Motor neuron (in vitro differentiated cells): ENCODE data around the gene UPF2. TPM values are rescaled to one million over a fixed set of nuclear protein-coding genes. Genes with fewer than 3 reads are reported as not detected.

Source experiments
- ATAC-seq, 8 experiments: fragments of 200-7000 bp; cut with Tn5 transposase; replicated peaks in 6 of 8; 2 replicates each; pipeline ENCODE4 v1.8.0; 2021; ENCODE audit warnings: mild to moderate bottlenecking in 8 of 8, moderate library complexity in 8 of 8
- H3K27ac ChIP-seq, 2 donors: fragments of 250-450 bp; sonication (Bioruptor Pico); 2 replicates each; pipeline ENCODE4 v1.9.0; 2021; ENCODE audit warnings: antibody characterized with exemption in 2 of 2, mild to moderate bottlenecking in 2 of 2, moderate library complexity in 1 of 2
- H3K4me1 ChIP-seq, 2 donors: fragments of 250-450 bp; sonication (Bioruptor Pico); replicated peaks in 1 of 2; 2 replicates each; pipeline ENCODE4 v1.6.1; 2021; ENCODE audit warnings: antibody characterized with exemption in 2 of 2, mild to moderate bottlenecking in 2 of 2, moderate library complexity in 1 of 2
- H3K4me3 ChIP-seq, 5 donors: fragments of 250-450 bp; sonication (Bioruptor Pico); 2 replicates each; pipeline ENCODE4 v1.9.0; 2021; ENCODE audit warnings: antibody characterized with exemption in 5 of 5, mild to moderate bottlenecking in 5 of 5, moderate library complexity in 4 of 5
- WGBS, 10 experiments: fragments of 450-650 bp; shearing (Covaris generic); methylation state at CpG; one replicate each; pipeline ENCODE4 v1.0.0; 2022; 5-methylcytosine and 5-hydroxymethylcytosine counted together
- in situ Hi-C, 9 experiments: fragments of 400-800 bp; cut with MboI; loops; one replicate each; pipeline ENCODE4 v1.15.0; 2021; ENCODE audit warnings: low sequenced_read_pairs in 9 of 9, low pct_unique_long_range_greater_than_20kb in 2 of 9; ENCODE audit not compliant: unreplicated experiment in 9 of 9
- total RNA-seq, 8 experiments: library from RNA; unstranded; fragments of 300-600 nt; gene quantifications; 2 replicates each; pipeline versions ENCODE4 v1.2.3 to v1.2.4, GENCODE V29; 2022

Gene UPF2
- total RNA-seq, 8 experiments from 2014 or later: 14.9 to 38.0 (median 20.5) TPM

- WGBS, 10 experiments: 31 to 70% (median 58%) methylated on average over 3 to 9 of the region's 14 CpGs
- H3K4me1 ChIP-seq: peaks cover 0 to 7% of the 10 kb centered on the region in 2 donors
- H3K27ac ChIP-seq: no peak overlapping the region
- in situ Hi-C loops: no loop called here
- ATAC-seq: peak in 2 of 8 experiments; percentile 24 to 57
- H3K4me3 ChIP-seq: no peak overlapping the region
Measured at GRCh38 chr10:12062754-12063482, 20.3 kb upstream of the UPF2 start.

- Histone ChIP-seq H3K4me1 (peaks cover 0 to 7% of the 10 kb centered on the region in 2 donors), H3K4me3 (no peak overlapping the region), H3K27ac (no peak overlapping the region)
- WGBS, 10 experiments: 34 to 100% (median 69%) methylated on average over 1 to 3 of the region's 4 CpGs; no CpG with 5 or more reads in 5 of the 10 experiments
- in situ Hi-C loops: no loop called here
- no peak for ATAC-seq
Measured at GRCh38 chr10:12061124-12061523, 18.5 kb upstream of the UPF2 start.

DNA sequence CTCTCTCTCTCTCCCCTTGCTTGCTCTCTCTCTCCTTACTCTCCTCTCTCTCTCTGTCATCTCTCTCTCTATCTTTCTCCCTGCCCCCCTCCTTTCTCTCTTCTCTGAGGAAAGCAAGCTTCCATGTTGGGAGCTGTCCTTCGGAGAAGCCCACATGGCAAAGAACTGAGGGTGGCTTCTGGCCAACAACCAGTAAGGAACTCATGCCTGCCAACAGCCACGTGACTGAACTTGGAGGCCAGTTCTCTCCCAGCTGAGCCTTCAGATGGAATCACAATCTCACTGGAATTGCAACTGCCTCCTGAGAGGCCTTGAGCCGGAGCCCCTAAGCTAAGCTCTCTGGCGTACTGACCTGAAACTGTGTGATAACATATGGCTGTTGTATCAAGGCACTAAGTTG, 14.1 kb upstream of the UPF2 start:
- no peak overlapping the region for H3K27ac ChIP-seq
- 0 to 100% (median 88%) methylated on average over 1 to 3 of the region's 4 CpGs; no CpG with 5 or more reads in 4 of the 10 experiments for WGBS, 10 experiments
- H3K4me3 ChIP-seq: no peak overlapping the region
- no peak for ATAC-seq
- in situ Hi-C loops: no loop called here
- H3K4me1 ChIP-seq: no peaks in the 10 kb centered on the region

GRCh38 chr10:12055732-12056131, 13.1 kb upstream of the UPF2 start:
- WGBS, 10 experiments: 80 to 100% (median 96%) methylated on average over 1 to 4 of the region's 5 CpGs; no CpG with 5 or more reads in 2 of the 10 experiments
- no peak overlapping the region for H3K27ac ChIP-seq
- H3K4me1 ChIP-seq: no peaks in the 10 kb centered on the region
- no peak overlapping the region for H3K4me3 ChIP-seq
- ATAC-seq: no peak
- in situ Hi-C loops: no loop called here

DNA sequence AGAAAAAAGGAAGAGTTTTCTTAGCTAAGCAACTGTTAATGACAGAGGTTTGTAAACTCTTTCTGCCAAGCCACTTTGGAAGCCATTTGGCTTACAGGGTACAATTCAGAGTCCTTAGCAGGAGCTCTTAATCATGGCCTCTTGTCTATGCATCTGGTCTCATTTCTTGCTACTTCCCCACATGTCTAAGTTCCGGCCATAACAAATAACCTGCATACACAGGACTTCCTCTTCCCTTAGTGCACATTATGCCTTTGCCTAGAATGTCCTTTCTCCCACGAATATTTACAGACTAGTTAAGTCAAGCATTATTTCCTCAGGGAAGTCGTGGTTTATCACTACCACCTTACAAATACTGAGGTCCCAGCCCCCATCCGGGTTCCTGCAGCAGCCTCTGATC, 8.6 kb upstream of the UPF2 start:
- in situ Hi-C loops: no loop called here
- ATAC-seq: no peak
- H3K4me1 ChIP-seq: no peaks in the 10 kb centered on the region
- H3K27ac ChIP-seq: no peak overlapping the region
- WGBS, 10 experiments: 0 to 76% (median 59%) methylated on average over 1 to 4 of the region's 4 CpGs; no CpG with 5 or more reads in 5 of the 10 experiments
- H3K4me3 ChIP-seq: no peak overlapping the region

- no peak for ATAC-seq
- in situ Hi-C loops: no loop called here
- Histone ChIP-seq H3K4me1 (no peaks in the 10 kb centered on the region), H3K27ac (no peak overlapping the region), H3K4me3 (no peak overlapping the region)
Measured at GRCh38 chr10:12050528-12050927, 7.9 kb upstream of the UPF2 start.

DNA sequence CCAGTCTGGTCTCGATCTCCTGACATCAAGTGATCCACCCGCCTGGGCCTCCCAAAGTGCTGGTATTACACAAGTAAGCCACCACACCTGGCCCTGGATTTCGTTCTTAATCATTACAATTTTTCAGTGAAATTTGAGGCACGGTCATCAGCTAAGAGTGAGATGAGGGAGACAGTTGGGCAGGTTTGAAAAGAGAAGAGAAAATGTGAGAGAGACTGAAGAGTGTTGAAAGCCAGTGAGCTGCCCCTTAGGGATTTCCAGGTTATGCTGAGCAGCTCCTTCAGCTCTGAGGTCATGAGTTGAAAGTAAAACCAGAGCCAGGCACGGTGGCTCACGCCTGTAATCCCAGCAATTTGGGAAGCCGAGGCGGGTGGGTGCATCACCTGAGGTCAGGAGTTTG, 5.9 kb upstream of the UPF2 start:
- in situ Hi-C loops: no loop called here

DNA sequence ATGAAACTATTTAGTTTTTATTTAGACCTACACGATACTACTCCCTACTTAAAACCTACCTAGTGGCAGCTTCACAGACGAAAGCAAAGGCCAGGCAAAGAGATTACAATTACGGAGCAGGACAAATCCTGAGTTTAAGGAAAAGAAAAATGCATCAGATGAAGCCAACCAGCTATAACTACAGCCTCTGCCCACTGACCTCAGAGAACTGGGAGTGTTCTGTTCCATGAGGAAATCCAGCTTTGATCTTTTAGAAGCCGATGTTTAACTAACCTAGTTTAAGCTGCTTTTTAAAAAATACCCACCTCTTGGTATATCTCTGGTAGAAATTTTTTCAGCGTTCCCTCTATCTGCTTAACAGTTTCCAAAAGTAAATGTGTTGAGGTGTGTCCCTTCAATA, 3.0 kb upstream of the UPF2 start:
- Histone ChIP-seq H3K27ac (no peak overlapping the region), H3K4me1 (peaks cover 5 to 12% of the 10 kb centered on the region in 2 donors), H3K4me3 (no peak overlapping the region)
- in situ Hi-C loops: no loop called here
- 53 to 92% (median 84%) methylated on average over 2 to 5 of the region's 5 CpGs for WGBS, 10 experiments
- ATAC-seq: no peak

More for the DNA sequence above, 5.9 kb upstream of the UPF2 start:
- 20 to 91% (median 67%) methylated on average over 1 to 7 of the region's 8 CpGs; no CpG with 5 or more reads in 4 of the 10 experiments for WGBS, 10 experiments
- Histone ChIP-seq H3K27ac (no peak overlapping the region), H3K4me1 (peaks cover 3% of the 10 kb centered on the region in 2 donors), H3K4me3 (no peak overlapping the region)
- no peak for ATAC-seq

- peaks cover 5 to 12% of the 10 kb centered on the region in 2 donors for H3K4me1 ChIP-seq
- H3K27ac ChIP-seq: peak overlapping the region; percentile 99 to 100
- in situ Hi-C loops: no loop called here
- peak overlapping the region; percentile 44 to 87 (median 65) for H3K4me3 ChIP-seq
- ATAC-seq: peak; percentile 21 to 58 (median 43)
- WGBS, 10 experiments: 20% methylated on average over 1 of the region's 31 CpGs; no CpG with 5 or more reads in 9 of the 10 experiments
Measured at GRCh38 chr10:12042409-12042796, 206 bp downstream of the UPF2 start.

GRCh38 chr10:12041766-12042408, 722 bp downstream of the UPF2 start:
- ATAC-seq: peak in 5 of 8 experiments; percentile 1 to 9 (median 7)
- in situ Hi-C loops: no loop called here
- Histone ChIP-seq H3K4me1 (peaks cover 5 to 12% of the 10 kb centered on the region in 2 donors), H3K27ac (peak overlapping the region; percentile 99 to 100), H3K4me3 (peak overlapping the region; percentile 44 to 87 (median 65))
- 0 to 11% (median 0%) methylated on average over 1 to 9 of the region's 26 CpGs; no CpG with 5 or more reads in 2 of the 10 experiments for WGBS, 10 experiments

GRCh38 chr10:12036073-12036655, 6.4 kb downstream of the UPF2 start:
- in situ Hi-C loops: no loop called here
- 0 to 100% (median 47%) methylated on average over 1 to 3 of the region's 3 CpGs; no CpG with 5 or more reads in 2 of the 10 experiments for WGBS, 10 experiments

DNA sequence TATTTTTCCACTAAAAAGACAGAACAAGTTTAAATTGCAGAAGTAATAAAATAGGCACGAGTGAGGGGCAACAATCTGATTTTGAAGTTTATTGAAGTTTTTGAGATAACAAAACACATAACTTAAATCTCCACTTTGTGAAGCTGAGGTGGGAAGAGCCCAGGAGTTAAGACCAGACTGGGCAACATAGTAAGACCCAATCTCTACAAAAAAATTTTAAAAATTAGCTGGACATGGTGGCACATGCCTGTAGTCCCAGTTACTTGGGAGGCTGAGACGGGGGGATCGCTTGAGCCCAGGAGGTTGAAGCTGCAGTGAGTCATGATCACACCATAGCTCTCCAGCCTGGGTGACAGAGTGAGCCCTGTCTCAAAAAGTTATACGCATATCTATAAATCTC, 11.2 kb downstream of the UPF2 start:
- no peaks in the 10 kb centered on the region for H3K4me1 ChIP-seq
- in situ Hi-C loops: no loop called here

More at GRCh38 chr10:12036073-12036655, 6.4 kb downstream of the UPF2 start:
- ATAC-seq: peak in 3 of 8 experiments; percentile 93 to 95 (median 95)
- Histone ChIP-seq H3K4me3 (no peak overlapping the region), H3K27ac (no peak overlapping the region), H3K4me1 (peaks cover 0 to 3% of the 10 kb centered on the region in 2 donors)

GRCh38 chr10:12027539-12027938, 15.1 kb downstream of the UPF2 start:
- ATAC-seq: no peak
- 89 to 100% (median 93%) methylated on average over 1 to 2 of the region's 2 CpGs; no CpG with 5 or more reads in 3 of the 10 experiments for whole genome bisulfite sequencing, 10 experiments
- Histone ChIP-seq H3K27ac (no peak overlapping the region), H3K4me1 (no peaks in the 10 kb centered on the region), H3K4me3 (no peak overlapping the region)
- in situ Hi-C loops: no loop called here

More for the DNA sequence above, 11.2 kb downstream of the UPF2 start:
- no peak overlapping the region for H3K4me3 ChIP-seq
- WGBS, 10 experiments: 78 to 100% (median 92%) methylated on average over 1 to 4 of the region's 4 CpGs; no CpG with 5 or more reads in 1 of the 10 experiments
- H3K27ac ChIP-seq: no peak overlapping the region
- ATAC-seq: no peak
